Fibroblast of lung (primary cell): Measurements from ENCODE around the gene LSM3. TPM values are rescaled to one million over a fixed set of nuclear protein-coding genes. Genes with fewer than 3 reads are reported as not detected.
A peak's percentile ranks its signal among the peaks of the same experiment; 100 is the strongest.

Experiments used
- DNase-seq, 2 donors: peaks; one replicate each; pipeline versions ENCODE4 v3.0.0 to v3.0.0-alpha.2; 2010; ENCODE audit warnings: low read depth in 2 of 2
- H2AFZ ChIP-seq: 2 replicates; pipeline ENCODE4 v1.5.1; 2012; ENCODE audit warnings: low read length, control low read depth, inconsistent platforms
- H3K27ac ChIP-seq: 2 replicates; pipeline ENCODE4 v1.5.1; 2011; ENCODE audit warnings: low read length, control low read depth; ENCODE audit not compliant: insufficient read depth
- H3K27me3 ChIP-seq: 2 replicates; pipeline ENCODE4 v1.5.1; 2011; ENCODE audit warnings: mild to moderate bottlenecking, low read length; ENCODE audit not compliant: control insufficient read depth, insufficient read depth
- H3K36me3 ChIP-seq: 2 replicates; pipeline ENCODE4 v1.5.1; 2011; ENCODE audit warnings: low read length; ENCODE audit not compliant: control insufficient read depth, insufficient read depth
- H3K4me1 ChIP-seq: 2 replicates; pipeline ENCODE4 v1.5.1; 2011; ENCODE audit warnings: low read length; ENCODE audit not compliant: control insufficient read depth, insufficient read depth; ENCODE audit errors: extremely low read depth
- H3K4me2 ChIP-seq: 2 replicates; pipeline ENCODE4 v1.5.1; 2011; ENCODE audit warnings: low read length, control low read depth; ENCODE audit not compliant: insufficient read depth; ENCODE audit errors: extremely low read depth
- H3K4me3 ChIP-seq, 4 experiments: fragments of 200-600 bp in 1 of 4; sonication (generic) in 1 of 4; replicated peaks in 1 of 4; 2 replicates each; pipeline ENCODE4 v1.5.1; 2011 to 2016; ENCODE audit warnings: low read length in 4 of 4, low read depth in 3 of 4, mild to moderate bottlenecking in 3 of 4, control low read depth in 2 of 4, inconsistent platforms in 1 of 4, mixed read lengths in 1 of 4; ENCODE audit not compliant: insufficient read depth in 1 of 4; ENCODE audit errors: control extremely low read depth in 1 of 4
- H3K79me2 ChIP-seq: 2 replicates; pipeline ENCODE4 v1.5.1; 2012; ENCODE audit warnings: mild to moderate bottlenecking, low read length, inconsistent platforms; ENCODE audit not compliant: control insufficient read depth, insufficient read depth
- H3K9ac ChIP-seq: 2 replicates; pipeline ENCODE4 v1.5.1; 2011; ENCODE audit warnings: mild to moderate bottlenecking, low read length, control low read depth; ENCODE audit not compliant: insufficient read depth
- H3K9me3 ChIP-seq: 2 replicates; pipeline ENCODE4 v1.5.1; 2012; ENCODE audit warnings: low read depth, low read length; ENCODE audit not compliant: control insufficient read depth, insufficient read depth
- H4K20me1 ChIP-seq: 2 replicates; pipeline ENCODE4 v1.5.1; 2011; ENCODE audit warnings: low read length; ENCODE audit not compliant: control insufficient read depth, insufficient read depth; ENCODE audit errors: extremely low read depth
- CTCF ChIP-seq, 2 donors: IDR thresholded peaks in 1 of 2; conservative IDR thresholded peaks in 1 of 2; 1 replicate in 1 of 2; 2 replicates in 1 of 2; pipeline ENCODE4 v1.5.1; 2011 to 2012; ENCODE audit warnings: low read length in 2 of 2, control low read depth in 1 of 2, inconsistent platforms in 1 of 2, low read depth in 1 of 2, mild to moderate bottlenecking in 1 of 2
- EZH2 ChIP-seq: IDR thresholded peaks from 2 replicates; pipeline ENCODE4 v1.5.1; 2012; ENCODE audit warnings: low read length, control low read depth, mild to moderate bottlenecking; ENCODE audit errors: missing control alignments
- polyA plus RNA-seq, 2 donors: library from polyadenylated mRNA; depleted of rRNA in 1 of 2; stranded (reverse) in 1 of 2; unstranded in 1 of 2; fragments of >200 nt; gene quantifications; 2 replicates each; pipeline ENCODE4 v1.2.1, GENCODE V29; 2011 to 2012; ENCODE audit warnings: missing spikeins in 1 of 2
- total RNA-seq: library from RNA; depleted of rRNA; stranded (reverse); fragments of >200 nt; gene quantifications from 2 replicates; pipeline ENCODE4 v1.2.1, GENCODE V29; 2014

The LSM3 gene
- total and polyA plus RNA-seq, 2 donors (not counting 1 experiment from before 2014, with no cell fraction given): 5.1 to 14.9 TPM

GRCh38 chr3:14234251-14235002 lies 55.8 kb downstream of the LSM3 start:
- TF ChIP-seq EZH2 (no peak), CTCF (conservative IDR thresholded peaks at IDR 0.05 in 1 of 2, IDR thresholded peaks at IDR 0.05 in 1 of 2; ENCODE audit: low read depth in 1 of 2, low read length in 2 of 2) (no peak)
- H2AFZ ChIP-seq: no peak overlapping the region
- no peak overlapping the region for H3K9ac ChIP-seq
- H3K4me2 ChIP-seq: no peak overlapping the region
- no peaks in the 10 kb centered on the region for H3K4me1 ChIP-seq
- no peak overlapping the region for H3K4me3 ChIP-seq
- H3K27ac ChIP-seq: no peak overlapping the region
- no peaks in the 10 kb centered on the region for H3K79me2 ChIP-seq
- H3K27me3 ChIP-seq: no peaks in the 10 kb centered on the region
- H4K20me1 ChIP-seq: no peaks in the 10 kb centered on the region
- H3K36me3 ChIP-seq: no peaks in the 10 kb centered on the region
- peak; percentile 57 to 77 for DNase-seq
- no peaks in the 10 kb centered on the region for H3K9me3 ChIP-seq

GRCh38 chr3:14235003-14235911 lies 56.6 kb downstream of the LSM3 start:
- H3K4me2 ChIP-seq: no peak overlapping the region
- H4K20me1 ChIP-seq: no peaks in the 10 kb centered on the region
- no peaks in the 10 kb centered on the region for H3K27me3 ChIP-seq
- peak in 1 of 2 donors; percentile 53 for DNase-seq
- no peaks in the 10 kb centered on the region for H3K79me2 ChIP-seq
- no peak overlapping the region for H3K4me3 ChIP-seq
- TF ChIP-seq CTCF (conservative IDR thresholded peaks at IDR 0.05 in 1 of 2, IDR thresholded peaks at IDR 0.05 in 1 of 2; ENCODE audit: low read depth in 1 of 2, low read length in 2 of 2): no peak
- no peak for TF ChIP-seq EZH2
- H3K9ac ChIP-seq: no peak overlapping the region
- no peak overlapping the region for H3K27ac ChIP-seq
- H3K4me1 ChIP-seq: no peaks in the 10 kb centered on the region
- H3K36me3 ChIP-seq: no peaks in the 10 kb centered on the region
- H3K9me3 ChIP-seq: no peaks in the 10 kb centered on the region
- H2AFZ ChIP-seq: no peak overlapping the region

DNA sequence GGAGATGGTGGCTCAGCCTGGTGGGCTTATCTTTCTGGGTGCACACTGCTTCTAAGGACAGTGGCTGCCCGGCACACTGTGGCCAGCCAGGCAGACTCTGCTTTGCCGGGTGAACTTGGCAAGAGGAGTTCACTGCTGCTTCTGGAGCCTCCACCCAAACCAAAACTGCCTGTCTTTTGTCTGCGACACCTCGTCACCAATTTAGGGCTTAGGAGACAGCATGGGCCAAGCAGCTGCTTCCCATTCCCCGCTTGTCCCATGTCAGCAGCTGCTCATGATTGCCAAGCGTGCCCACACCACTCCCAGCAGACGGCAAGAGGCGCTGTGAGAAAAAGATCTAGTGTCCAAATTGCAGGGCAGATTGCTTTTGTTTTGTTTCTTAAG lies 57.3 kb downstream of the LSM3 start:
- Histone ChIP-seq H3K27me3 (no peaks in the 10 kb centered on the region), H3K9me3 (no peaks in the 10 kb centered on the region), H2AFZ (no peak overlapping the region), H3K9ac (no peak overlapping the region), H3K4me1 (no peaks in the 10 kb centered on the region), H3K79me2 (no peaks in the 10 kb centered on the region), H3K4me2 (no peak overlapping the region), H3K27ac (no peak overlapping the region), H3K36me3 (no peaks in the 10 kb centered on the region), H4K20me1 (no peaks in the 10 kb centered on the region), H3K4me3 (no peak overlapping the region)
- DNase-seq: peak in 1 of 2 donors; percentile 87
- TF ChIP-seq CTCF (conservative IDR thresholded peaks at IDR 0.05 in 1 of 2, IDR thresholded peaks at IDR 0.05 in 1 of 2; ENCODE audit: low read depth in 1 of 2, low read length in 2 of 2) (no peak), EZH2 (no peak)
